Endothelial cell (in vitro differentiated cells): ENCODE data around the gene TRMT112. TPM values are rescaled to one million over a fixed set of nuclear protein-coding genes. Genes with fewer than 3 reads are reported as not detected.

Experiments used
- DNase-seq: peaks from one replicate; pipeline ENCODE4 v3.0.0; 2021; ENCODE audit warnings: low spot score
- H3K27ac Mint-ChIP-seq: one replicate; pipeline ENCODE4 v1.8.0; 2021; ENCODE audit warnings: mixed read lengths, inconsistent platforms; ENCODE audit not compliant: unreplicated experiment
- H3K27me3 Mint-ChIP-seq: one replicate; pipeline ENCODE4 v1.8.0; 2021; ENCODE audit warnings: mild to moderate bottlenecking, moderate library complexity, mixed read lengths, inconsistent platforms; ENCODE audit not compliant: unreplicated experiment
- H3K36me3 Mint-ChIP-seq: one replicate; pipeline ENCODE4 v1.8.0; 2021; ENCODE audit warnings: mild to moderate bottlenecking, low read depth, mixed read lengths, inconsistent platforms; ENCODE audit not compliant: unreplicated experiment
- H3K4me1 Mint-ChIP-seq: one replicate; pipeline ENCODE4 v1.8.0; 2021; ENCODE audit warnings: mild to moderate bottlenecking, mixed read lengths, inconsistent platforms; ENCODE audit not compliant: unreplicated experiment
- H3K4me3 Mint-ChIP-seq: one replicate; pipeline ENCODE4 v1.8.0; 2021; ENCODE audit warnings: mild to moderate bottlenecking, mixed read lengths, inconsistent platforms; ENCODE audit not compliant: unreplicated experiment
- H3K9me3 Mint-ChIP-seq: one replicate; pipeline ENCODE4 v1.8.0; 2021; ENCODE audit warnings: mixed read lengths, inconsistent platforms; ENCODE audit not compliant: unreplicated experiment
- CTCF ChIP-seq: fragments of 200-600 bp; sonication (generic); IDR thresholded peaks from one replicate; pipeline ENCODE4 v1.5.0; 2021; ENCODE audit warnings: antibody characterized with exemption; ENCODE audit not compliant: unreplicated experiment
- total RNA-seq: library from RNA; stranded (reverse); fragmentation: NEBNext Ultra II Directional; extraction: Animal tissue kit (Norgen Biotek cat#: 25700); gene quantifications from one replicate; pipeline ENCODE4 v1.2.1, GENCODE V29; 2021; ENCODE audit not compliant: unreplicated experiment

The TRMT112 gene
- total RNA-seq, 1 donor from 2014 or later = 138 TPM

- no peak overlapping the region for H3K4me3 Mint-ChIP-seq
- TF ChIP-seq CTCF = no peak
- H3K36me3 Mint-ChIP-seq = peaks cover 5% of the 10 kb centered on the region
- no peaks in the 10 kb centered on the region for H3K4me1 Mint-ChIP-seq
- H3K27me3 Mint-ChIP-seq = no peaks in the 10 kb centered on the region
- no peak overlapping the region for H3K27ac Mint-ChIP-seq
- H3K9me3 Mint-ChIP-seq = no peaks in the 10 kb centered on the region
- no peak for DNase-seq
Observed at GRCh38 chr11:64275841-64276240, 41.5 kb downstream of the TRMT112 start.

- H3K36me3 Mint-ChIP-seq = peaks cover 5% of the 10 kb centered on the region
- no peak for DNase-seq
- TF ChIP-seq CTCF = no peak
- H3K4me3 Mint-ChIP-seq = no peak overlapping the region
- peaks cover under 1% of the 10 kb centered on the region for H3K4me1 Mint-ChIP-seq
- H3K27ac Mint-ChIP-seq = no peak overlapping the region
- H3K9me3 Mint-ChIP-seq = no peaks in the 10 kb centered on the region
- H3K27me3 Mint-ChIP-seq = peaks cover 2% of the 10 kb centered on the region
Observed at GRCh38 chr11:64275031-64275800, 42.1 kb downstream of the TRMT112 start.

- peak overlapping the region; percentile 96 for H3K27ac Mint-ChIP-seq
- H3K27me3 Mint-ChIP-seq = peaks cover 18% of the 10 kb centered on the region
- TF ChIP-seq CTCF = no peak
- peak; percentile 94 for DNase-seq
- peaks cover 14% of the 10 kb centered on the region for H3K36me3 Mint-ChIP-seq
- peaks cover 17% of the 10 kb centered on the region for H3K4me1 Mint-ChIP-seq
- peak overlapping the region; percentile 95 for H3K4me3 Mint-ChIP-seq
- no peaks in the 10 kb centered on the region for H3K9me3 Mint-ChIP-seq
Observed at GRCh38 chr11:64269540-64270220, 47.7 kb downstream of the TRMT112 start.

GRCh38 chr11:64268893-64269539 is 48.3 kb downstream of the TRMT112 start:
- Mint-ChIP-seq H3K36me3 (peaks cover 14% of the 10 kb centered on the region), H3K27ac (peak overlapping the region; percentile 95), H3K4me1 (peaks cover 17% of the 10 kb centered on the region), H3K27me3 (peaks cover 20% of the 10 kb centered on the region), H3K4me3 (peak overlapping the region; percentile 87), H3K9me3 (no peaks in the 10 kb centered on the region)
- TF ChIP-seq CTCF = no peak
- no peak for DNase-seq
